ENCODE data around the gene NEO1. TPM values are rescaled to one million over a fixed set of nuclear protein-coding genes. Genes with fewer than 3 reads are reported as not detected.
A peak's percentile ranks its signal among the peaks of the same experiment; 100 is the strongest.

Gene NEO1
- total and polyA plus RNA-seq, 2 experiments from 2014 or later = 39.1 to 64.0 TPM

DNA sequence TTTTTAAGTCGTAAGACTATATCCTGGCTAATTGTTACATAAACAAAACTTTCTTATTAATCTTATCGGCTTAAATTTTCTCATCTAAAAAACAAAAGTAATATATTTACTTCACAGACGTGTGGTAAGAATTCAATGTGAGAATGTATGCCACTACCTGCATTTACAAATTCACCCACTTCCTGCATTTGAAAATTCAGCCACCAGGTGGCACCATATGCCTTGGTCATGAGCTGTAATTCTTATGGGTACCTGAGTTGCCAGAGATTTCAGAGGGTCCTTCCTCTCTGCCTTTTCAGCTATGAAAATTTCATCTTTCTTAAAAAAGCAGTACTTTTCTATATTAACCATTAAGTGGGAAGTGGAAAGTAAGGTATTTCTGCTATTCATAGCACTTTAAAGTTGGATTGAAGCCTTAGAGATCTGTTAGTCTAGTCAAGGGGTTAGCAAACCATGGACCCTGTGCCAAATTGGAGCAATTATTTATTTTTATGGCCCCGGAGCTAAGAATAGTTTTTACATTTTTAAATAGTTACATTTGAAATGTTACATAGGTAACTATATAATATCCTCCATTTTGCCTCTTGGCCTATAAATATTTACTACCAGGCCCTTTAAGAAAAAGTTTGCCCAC lies 188.7 kb downstream of the NEO1 start:
- Histone ChIP-seq H3K9me3 (ENCODE audit: low read depth) (no peaks in the 10 kb centered on the region), H4K20me1 (ENCODE audit: insufficient read depth, poor library complexity, severe bottlenecking) (no peaks in the 10 kb centered on the region), H3K4me2 (no peak overlapping the region), H3K27me3 (no peaks in the 10 kb centered on the region), H3K79me2 (no peaks in the 10 kb centered on the region), H3K4me1 (ENCODE audit: insufficient read depth) (peaks cover 5% of the 10 kb centered on the region), H2AFZ (no peak overlapping the region), H3K4me3 (no peak overlapping the region), H3K36me3 (replicated peaks; ENCODE audit: insufficient read depth, low read depth) (no peaks in the 10 kb centered on the region), H3K27ac (no peak overlapping the region), H3K9me2 (replicated peaks; ENCODE audit: insufficient read depth) (no peaks in the 10 kb centered on the region)
- WGBS (ENCODE audit: low lambda C conversion rate, missing lambda C conversion rate) = 47% methylated on average over 4 of the region's 4 CpGs
- peak; percentile 77 for DNase-seq (ENCODE audit: low spot score)
- no peak for TF ChIP-seq EZH2 (IDR thresholded peaks at IDR 0.05; ENCODE audit: borderline replicate concordance)
- TF ChIP-seq, protein P1, sequence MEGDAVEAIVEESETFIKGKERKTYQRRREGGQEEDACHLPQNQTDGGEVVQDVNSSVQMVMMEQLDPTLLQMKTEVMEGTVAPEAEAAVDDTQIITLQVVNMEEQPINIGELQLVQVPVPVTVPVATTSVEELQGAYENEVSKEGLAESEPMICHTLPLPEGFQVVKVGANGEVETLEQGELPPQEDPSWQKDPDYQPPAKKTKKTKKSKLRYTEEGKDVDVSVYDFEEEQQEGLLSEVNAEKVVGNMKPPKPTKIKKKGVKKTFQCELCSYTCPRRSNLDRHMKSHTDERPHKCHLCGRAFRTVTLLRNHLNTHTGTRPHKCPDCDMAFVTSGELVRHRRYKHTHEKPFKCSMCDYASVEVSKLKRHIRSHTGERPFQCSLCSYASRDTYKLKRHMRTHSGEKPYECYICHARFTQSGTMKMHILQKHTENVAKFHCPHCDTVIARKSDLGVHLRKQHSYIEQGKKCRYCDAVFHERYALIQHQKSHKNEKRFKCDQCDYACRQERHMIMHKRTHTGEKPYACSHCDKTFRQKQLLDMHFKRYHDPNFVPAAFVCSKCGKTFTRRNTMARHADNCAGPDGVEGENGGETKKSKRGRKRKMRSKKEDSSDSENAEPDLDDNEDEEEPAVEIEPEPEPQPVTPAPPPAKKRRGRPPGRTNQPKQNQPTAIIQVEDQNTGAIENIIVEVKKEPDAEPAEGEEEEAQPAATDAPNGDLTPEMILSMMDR (IDR thresholded peaks at IDR 0.05; ENCODE audit: poor library complexity) = peak; percentile 84

DNA sequence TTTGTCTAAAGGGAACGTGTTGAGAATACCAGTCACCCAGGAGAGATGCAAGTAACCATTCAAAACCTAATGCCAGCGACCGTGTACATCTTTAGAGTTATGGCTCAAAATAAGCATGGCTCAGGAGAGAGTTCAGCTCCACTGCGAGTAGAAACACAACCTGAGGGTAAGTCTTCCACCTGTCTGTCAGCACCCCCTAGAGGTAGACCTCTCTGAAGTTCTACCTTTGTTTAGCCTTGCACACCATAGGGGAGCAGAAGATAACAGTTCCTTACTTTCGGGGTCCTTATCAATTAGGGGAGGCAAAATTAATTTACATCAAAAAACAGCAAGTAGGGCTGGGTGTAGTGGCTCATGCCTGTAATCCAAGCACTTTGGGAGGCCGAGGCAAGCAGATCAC lies 192.1 kb downstream of the NEO1 start:
- Histone ChIP-seq H3K79me2 (no peaks in the 10 kb centered on the region), H4K20me1 (ENCODE audit: insufficient read depth, poor library complexity, severe bottlenecking) (no peaks in the 10 kb centered on the region), H3K27ac (no peak overlapping the region), H3K4me3 (no peak overlapping the region), H3K27me3 (no peaks in the 10 kb centered on the region), H3K9me3 (ENCODE audit: low read depth) (no peaks in the 10 kb centered on the region), H2AFZ (no peak overlapping the region), H3K36me3 (replicated peaks; ENCODE audit: insufficient read depth, low read depth) (no peaks in the 10 kb centered on the region), H3K4me2 (no peak overlapping the region), H3K9me2 (replicated peaks; ENCODE audit: insufficient read depth) (no peaks in the 10 kb centered on the region), H3K4me1 (ENCODE audit: insufficient read depth) (no peaks in the 10 kb centered on the region)
- peak; percentile 42 for DNase-seq (ENCODE audit: low spot score)
- 78% methylated on average over 6 of the region's 6 CpGs for WGBS (ENCODE audit: low lambda C conversion rate, missing lambda C conversion rate)
- TF ChIP-seq EZH2phosphoT487 (IDR thresholded peaks at IDR 0.05; ENCODE audit: low read depth, severe bottlenecking, unreplicated experiment) = no peak
- TF ChIP-seq, protein P1 (IDR thresholded peaks at IDR 0.05; ENCODE audit: poor library complexity) = peak; percentile 45

DNA sequence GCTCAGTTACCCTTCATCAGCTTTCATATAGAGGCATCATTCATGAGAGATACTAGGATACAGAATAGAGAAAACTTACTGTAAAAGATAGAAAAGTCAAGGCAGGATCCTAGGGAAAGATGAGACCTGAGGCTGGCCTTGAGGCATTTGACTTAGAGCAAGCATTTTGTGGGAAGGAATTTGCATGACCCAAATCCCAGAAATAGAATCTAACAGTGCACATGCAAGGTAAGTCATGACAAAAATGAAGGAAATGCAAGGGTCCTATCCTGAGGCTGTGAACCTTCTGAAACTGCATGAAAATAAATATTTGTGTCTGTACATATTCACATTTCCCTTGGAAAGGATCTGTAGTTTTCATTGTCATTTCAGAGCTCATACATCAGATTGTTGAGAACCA lies 194.2 kb downstream of the NEO1 start:
- Histone ChIP-seq H3K4me3 (no peak overlapping the region), H3K9me3 (ENCODE audit: low read depth) (no peaks in the 10 kb centered on the region), H3K4me1 (ENCODE audit: insufficient read depth) (no peaks in the 10 kb centered on the region), H3K27me3 (no peaks in the 10 kb centered on the region), H3K4me2 (no peak overlapping the region), H2AFZ (no peak overlapping the region), H3K27ac (no peak overlapping the region), H3K9me2 (replicated peaks; ENCODE audit: insufficient read depth) (no peaks in the 10 kb centered on the region), H3K36me3 (replicated peaks; ENCODE audit: insufficient read depth, low read depth) (no peaks in the 10 kb centered on the region), H3K79me2 (no peaks in the 10 kb centered on the region), H4K20me1 (ENCODE audit: insufficient read depth, poor library complexity, severe bottlenecking) (no peaks in the 10 kb centered on the region)
- DNase-seq (ENCODE audit: low spot score) = no peak
- TF ChIP-seq EZH2 (IDR thresholded peaks at IDR 0.05; ENCODE audit: borderline replicate concordance) (no peak), EZH2phosphoT487 (IDR thresholded peaks at IDR 0.05; ENCODE audit: low read depth, severe bottlenecking, unreplicated experiment) (no peak)
- TF ChIP-seq, protein P1 (IDR thresholded peaks at IDR 0.05; ENCODE audit: poor library complexity) = no peak

DNA sequence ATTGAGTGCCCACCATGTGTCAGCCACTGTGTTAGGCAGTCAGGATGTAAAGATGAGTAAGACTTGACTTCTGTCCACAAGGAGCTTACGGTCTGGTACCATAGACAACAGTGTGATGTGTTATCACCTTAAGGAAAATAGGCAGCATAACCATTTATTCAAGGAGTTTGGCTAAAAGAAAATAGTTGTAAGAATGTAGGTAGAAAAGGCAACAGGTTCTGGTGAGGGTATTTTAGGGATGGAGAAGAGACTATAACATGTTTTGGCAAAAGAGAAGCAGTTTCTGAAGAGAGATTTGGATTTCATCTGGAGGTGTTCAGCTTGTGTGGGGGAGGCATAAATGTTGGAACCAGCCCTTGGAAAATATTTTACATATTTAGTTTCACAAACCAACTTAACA lies 194.6 kb downstream of the NEO1 start:
- H3K9me3 ChIP-seq (ENCODE audit: low read depth) = no peaks in the 10 kb centered on the region
- no peaks in the 10 kb centered on the region for H3K36me3 ChIP-seq (replicated peaks; ENCODE audit: insufficient read depth, low read depth)
- H3K4me2 ChIP-seq = no peak overlapping the region
- 94% methylated on average over 1 of the region's 1 CpG for WGBS (ENCODE audit: low lambda C conversion rate, missing lambda C conversion rate)
- no peaks in the 10 kb centered on the region for H3K27me3 ChIP-seq
- TF ChIP-seq, protein P1 (IDR thresholded peaks at IDR 0.05; ENCODE audit: poor library complexity) = no peak
- TF ChIP-seq EZH2phosphoT487 (IDR thresholded peaks at IDR 0.05; ENCODE audit: low read depth, severe bottlenecking, unreplicated experiment) (no peak), EZH2 (IDR thresholded peaks at IDR 0.05; ENCODE audit: borderline replicate concordance) (no peak)
- no peaks in the 10 kb centered on the region for H4K20me1 ChIP-seq (ENCODE audit: insufficient read depth, poor library complexity, severe bottlenecking)
- H3K4me3 ChIP-seq = no peak overlapping the region
- H3K9me2 ChIP-seq (replicated peaks; ENCODE audit: insufficient read depth) = no peaks in the 10 kb centered on the region
- H3K27ac ChIP-seq = no peak overlapping the region
- H3K79me2 ChIP-seq = no peaks in the 10 kb centered on the region
- DNase-seq (ENCODE audit: low spot score) = no peak
- no peaks in the 10 kb centered on the region for H3K4me1 ChIP-seq (ENCODE audit: insufficient read depth)
- H2AFZ ChIP-seq = no peak overlapping the region

All from hepatocyte (in vitro differentiated cells).